Suprapubic skin (tissue), 4 donors: ENCODE data around the gene ALDH5A1.

Experiments used
- CTCF ChIP-seq, 2 donors: fragments of 200-600 bp in 1 of 2; fragments of 450-650 bp in 1 of 2; sonication (generic) in 1 of 2; IDR thresholded peaks; one replicate each; pipeline ENCODE4 v1.5.1; 2016 to 2019; ENCODE audit warnings: antibody characterized with exemption in 2 of 2, mild to moderate bottlenecking in 1 of 2, moderate library complexity in 1 of 2
- EP300 ChIP-seq: sonication (generic); formaldehyde crosslinking; IDR thresholded peaks from one replicate; pipeline ENCODE4 v1.6.1; 2017; ENCODE audit warnings: antibody characterized with exemption
- POLR2A ChIP-seq, 2 donors: fragments of 450-650 bp; IDR thresholded peaks; one replicate each; pipeline ENCODE4 v1.6.1; 2017; ENCODE audit warnings: antibody characterized with exemption in 2 of 2, mild to moderate bottlenecking in 2 of 2, moderate library complexity in 2 of 2
- POLR2AphosphoS5 ChIP-seq, 3 donors: sonication (generic); formaldehyde crosslinking; IDR thresholded peaks; one replicate each; pipeline ENCODE4 v1.6.1; 2017; ENCODE audit warnings: antibody characterized with exemption in 3 of 3

- no peak for TF ChIP-seq CTCF (IDR thresholded peaks at IDR 0.05)
- TF ChIP-seq POLR2A (IDR thresholded peaks at IDR 0.05): no peak
- TF ChIP-seq EP300: no peak
- no peak for TF ChIP-seq POLR2AphosphoS5 (IDR thresholded peaks at IDR 0.05)
These were observed 35.2 kb downstream of the ALDH5A1 start for GRCh38 chr6:24529985-24530384.
